GM12891 (cell line): ENCODE results near the gene MSH3.

ENCODE experiments used
- POLR2A ChIP-seq: IDR thresholded peaks from 2 replicates; pipeline ENCODE4 v1.6.1; 2011; ENCODE audit warnings: low read depth, low read length, control low read depth
- POLR2AphosphoS5 ChIP-seq: IDR thresholded peaks from 2 replicates; pipeline ENCODE4 v1.6.1; 2011; ENCODE audit warnings: low read depth, low read length, control low read depth
- TAF1 ChIP-seq: IDR thresholded peaks from 2 replicates; pipeline ENCODE4 v1.6.1; 2011; ENCODE audit warnings: low read depth, low read length, control low read depth

DNA sequence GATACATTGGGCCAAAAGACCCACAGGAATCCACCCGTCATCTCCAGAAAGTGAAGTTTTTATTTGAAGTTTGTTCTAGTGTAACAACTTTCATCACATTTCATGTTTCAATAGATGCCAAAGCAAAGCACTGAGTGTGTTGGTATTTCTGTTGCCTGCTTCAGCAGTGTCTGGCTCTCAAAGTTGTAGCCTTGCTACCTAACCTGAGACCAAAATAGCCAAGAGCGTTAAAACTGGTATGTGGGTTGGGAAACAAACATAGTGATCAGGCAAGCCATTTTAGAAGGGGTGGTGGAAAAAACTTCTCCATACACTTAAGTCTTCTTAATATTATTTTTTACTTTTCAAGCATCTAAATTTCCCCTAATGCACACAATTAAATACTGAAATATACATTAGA is 150.6 kb downstream of the MSH3 start:
- TF ChIP-seq POLR2A (no peak), POLR2AphosphoS5 (no peak), TAF1 (no peak)
